H9 (cell line): Measurements from ENCODE around the gene TTC7B. TPM values are rescaled to one million over a fixed set of nuclear protein-coding genes. Genes with fewer than 3 reads are reported as not detected.
A peak's percentile ranks its signal among the peaks of the same experiment; 100 is the strongest.

Experiments
- DNase-seq: peaks from one replicate; pipeline ENCODE4 v3.0.0-alpha.2; 2017
- H2AFZ ChIP-seq: one replicate; pipeline ENCODE4 v1.6.1; 2013; ENCODE audit warnings: mild to moderate bottlenecking, low read length, control low read depth, moderate library complexity
- H2AK5ac ChIP-seq: 2 replicates; pipeline ENCODE4 v1.6.1; 2013; ENCODE audit warnings: low read length, control low read depth, mixed read lengths; ENCODE audit not compliant: insufficient read length
- H2BK120ac ChIP-seq: one replicate; pipeline ENCODE4 v1.6.1; 2013; ENCODE audit warnings: low read depth, mild to moderate bottlenecking, low read length, control low read depth, inconsistent platforms; ENCODE audit not compliant: poor library complexity, severe bottlenecking
- H2BK12ac ChIP-seq: 2 replicates; pipeline ENCODE4 v1.6.1; 2013; ENCODE audit warnings: low read length, control low read depth, mixed read lengths, low read depth; ENCODE audit not compliant: insufficient read length
- H2BK15ac ChIP-seq: 2 replicates; pipeline ENCODE4 v1.6.1; 2013; ENCODE audit warnings: low read depth, low read length, control low read depth
- H2BK20ac ChIP-seq: one replicate; pipeline ENCODE4 v1.6.1; 2013; ENCODE audit warnings: low read depth, mild to moderate bottlenecking, low read length, control low read depth, inconsistent platforms; ENCODE audit not compliant: poor library complexity, severe bottlenecking
- H2BK5ac ChIP-seq: 2 replicates; pipeline ENCODE4 v1.6.1; 2013; ENCODE audit warnings: low read length, control low read depth, mixed read lengths; ENCODE audit not compliant: insufficient read length
- H3K14ac ChIP-seq: 2 replicates; pipeline ENCODE4 v1.6.1; 2013; ENCODE audit warnings: low read length, control low read depth; ENCODE audit not compliant: insufficient read depth
- H3K18ac ChIP-seq: 2 replicates; pipeline ENCODE4 v1.6.1; 2013; ENCODE audit warnings: low read depth, mild to moderate bottlenecking, mixed read lengths, low read length, control low read depth; ENCODE audit not compliant: insufficient read length
- H3K23ac ChIP-seq: 2 replicates; pipeline ENCODE4 v1.6.1; 2013; ENCODE audit warnings: low read length, control low read depth, mixed read lengths, low read depth; ENCODE audit not compliant: insufficient read length
- H3K23me2 ChIP-seq: 2 replicates; pipeline ENCODE4 v1.6.1; 2013; ENCODE audit warnings: low read depth, mild to moderate bottlenecking, mixed read lengths, low read length, control low read depth; ENCODE audit not compliant: insufficient read length, poor library complexity, severe bottlenecking
- H3K27ac ChIP-seq: 2 replicates; pipeline ENCODE4 v1.5.1; 2013; ENCODE audit warnings: low read length, control low read depth, mixed read lengths, low read depth; ENCODE audit not compliant: insufficient read length
- H3K27me3 ChIP-seq: 2 replicates; pipeline ENCODE4 v1.6.1; 2013; ENCODE audit warnings: low read length, control low read depth, inconsistent platforms; ENCODE audit not compliant: insufficient read depth
- H3K4ac ChIP-seq: 2 replicates; pipeline ENCODE4 v1.6.1; 2013; ENCODE audit warnings: low read depth, mild to moderate bottlenecking, control low read depth, inconsistent platforms, low read length, moderate library complexity
- H3K4me1 ChIP-seq: 2 replicates; pipeline ENCODE4 v1.6.1; 2013; ENCODE audit warnings: low read length, control low read depth, inconsistent platforms; ENCODE audit not compliant: insufficient read depth
- H3K4me2 ChIP-seq: 2 replicates; pipeline ENCODE4 v1.6.1; 2013; ENCODE audit warnings: low read length, control low read depth, mixed read lengths; ENCODE audit not compliant: insufficient read length, insufficient read depth
- H3K56ac ChIP-seq: 2 replicates; pipeline ENCODE4 v1.6.1; 2013; ENCODE audit warnings: low read depth, mild to moderate bottlenecking, mixed read lengths, low read length, control low read depth; ENCODE audit not compliant: insufficient read length
- H3K79me1 ChIP-seq: 2 replicates; pipeline ENCODE4 v1.6.1; 2013; ENCODE audit warnings: low read depth, mild to moderate bottlenecking, moderate library complexity, low read length, control low read depth, inconsistent platforms; ENCODE audit not compliant: insufficient read depth, poor library complexity, severe bottlenecking
- H3K79me2 ChIP-seq: 2 replicates; pipeline ENCODE4 v1.6.1; 2013; ENCODE audit warnings: low read length, control low read depth, inconsistent platforms; ENCODE audit not compliant: insufficient read depth
- H3K9ac ChIP-seq: 2 replicates; pipeline ENCODE4 v1.6.1; 2013; ENCODE audit warnings: low read length, control low read depth, mixed read lengths; ENCODE audit not compliant: insufficient read length; ENCODE audit errors: extremely low read depth
- H3K9me3 ChIP-seq: one replicate; pipeline ENCODE4 v1.6.1; 2013; ENCODE audit warnings: low read depth, low read length, inconsistent platforms; ENCODE audit not compliant: control insufficient read depth
- H3T11ph ChIP-seq: one replicate; pipeline ENCODE4 v1.6.1; 2013; ENCODE audit warnings: mild to moderate bottlenecking, low read length, control low read depth, inconsistent platforms
- H4K20me1 ChIP-seq: one replicate; pipeline ENCODE4 v1.6.1; 2013; ENCODE audit not compliant: control insufficient read depth, insufficient read length, insufficient read depth
- H4K5ac ChIP-seq: 2 replicates; pipeline ENCODE4 v1.6.1; 2013; ENCODE audit warnings: low read depth, mild to moderate bottlenecking, mixed read lengths, low read length, control low read depth; ENCODE audit not compliant: insufficient read length
- H4K8ac ChIP-seq: replicated peaks from 2 replicates; pipeline ENCODE4 v1.6.1; 2013; ENCODE audit warnings: low read length, control low read depth, mixed read lengths, low read depth; ENCODE audit not compliant: insufficient read length
- H4K91ac ChIP-seq: 2 replicates; pipeline ENCODE4 v1.6.1; 2013; ENCODE audit warnings: low read depth, mild to moderate bottlenecking, moderate library complexity, mixed read lengths, low read length, control low read depth; ENCODE audit not compliant: insufficient read length
- H3K27ac Mint-ChIP-seq, 3 experiments: 2 replicates in 2 of 3; 3 replicates in 1 of 3; pipeline ENCODE4 v1.8.0; 2020 to 2021; ENCODE audit warnings: mixed read lengths in 3 of 3, mild to moderate bottlenecking in 1 of 3, moderate library complexity in 1 of 3
- H3K27me3 Mint-ChIP-seq: 2 replicates; pipeline ENCODE4 v1.8.0; 2021; ENCODE audit warnings: low read depth, mild to moderate bottlenecking, moderate library complexity, mixed read lengths
- H3K36me3 Mint-ChIP-seq, 3 experiments: 2 replicates in 2 of 3; 3 replicates in 1 of 3; pipeline ENCODE4 v1.8.0; 2020 to 2021; ENCODE audit warnings: low read depth in 3 of 3, mixed read lengths in 3 of 3; ENCODE audit not compliant: insufficient read depth in 1 of 3
- H3K4me1 Mint-ChIP-seq, 2 experiments: 2 replicates each; pipeline ENCODE4 v1.8.0; 2020; ENCODE audit warnings: mixed read lengths in 2 of 2
- H3K4me3 Mint-ChIP-seq, 2 experiments: 2 replicates in 1 of 2; 3 replicates in 1 of 2; pipeline ENCODE4 v1.8.0; 2020 to 2021; ENCODE audit warnings: mild to moderate bottlenecking in 2 of 2, mixed read lengths in 2 of 2, moderate library complexity in 1 of 2
- H3K9me3 Mint-ChIP-seq, 2 experiments: 2 replicates in 1 of 2; 3 replicates in 1 of 2; pipeline ENCODE4 v1.8.0; 2020; ENCODE audit warnings: mild to moderate bottlenecking in 2 of 2, mixed read lengths in 2 of 2, moderate library complexity in 1 of 2
- CTCF ChIP-seq: fragments of 200-600 bp; sonication (generic); conservative IDR thresholded peaks from 3 replicates; pipeline ENCODE4 v1.8.0; 2021; ENCODE audit warnings: antibody characterized with exemption, mild to moderate bottlenecking
- WGBS: extraction: QIAGEN DNeasy Blood & Tissue Kit; methylation state at CpG from one replicate; pipeline ENCODE4 v1.1.7; 2013; ENCODE audit warnings: missing lambda C conversion rate, low lambda C conversion rate, mixed read lengths; ENCODE audit not compliant: insufficient read length; ENCODE audit errors: extremely low coverage; 5-methylcytosine and 5-hydroxymethylcytosine counted together
- total RNA-seq: library from RNA; stranded (reverse); gene quantifications from 2 replicates; pipeline ENCODE4 v1.2.1, GENCODE V29; 2021

Gene TTC7B
- total RNA-seq, 1 experiment from 2014 or later, result 33.7 TPM

GRCh38 chr14:90805662-90806540 lies 10.3 kb downstream of the TTC7B start:
- Histone ChIP-seq H3K23me2 (peaks cover 3% of the 10 kb centered on the region), H2AFZ (no peak overlapping the region), H2BK120ac (no peak overlapping the region), H3K18ac (no peak overlapping the region), H3K4me1 (peaks cover 6% of the 10 kb centered on the region; the same call in 1 of the 2 replicates), H2BK20ac (no peak overlapping the region), H3K79me1 (no peaks in the 10 kb centered on the region), H2BK12ac (no peak overlapping the region), H2AK5ac (no peak overlapping the region), H3K9ac (no peak overlapping the region), H3K27ac (no peak overlapping the region), H3K9me3 (no peaks in the 10 kb centered on the region), H3K27me3 (no peaks in the 10 kb centered on the region), H3K79me2 (no peaks in the 10 kb centered on the region), H3K14ac (peak overlapping the region; percentile 39; the same call in 1 of the 2 replicates), H4K20me1 (no peaks in the 10 kb centered on the region), H3K4me2 (no peak overlapping the region), H4K91ac (no peak overlapping the region), H2BK5ac (no peak overlapping the region), H3K56ac (no peak overlapping the region), H3K23ac (no peak overlapping the region), H4K8ac (no peak overlapping the region), H4K5ac (no peak overlapping the region), H3T11ph (no peak overlapping the region), H3K4ac (no peak overlapping the region), H2BK15ac (no peak overlapping the region)
- Mint-ChIP-seq H3K4me3 (no peak overlapping the region), H3K27me3 (no peaks in the 10 kb centered on the region), H3K36me3 (peaks cover 0 to 5% (median 0%) of the 10 kb centered on the region in 3 experiments; a peak in 1 of 7 replicates), H3K4me1 (peaks cover 16 to 21% of the 10 kb centered on the region in 2 experiments), H3K9me3 (no peaks in the 10 kb centered on the region; a peak in 1 of 5 replicates), H3K27ac (0 out of 7 replicates have a peak overlapping the region, but pooled peaks of 1 of the 3 experiments have one; percentile 74)
- WGBS, result no CpG with 5 or more reads among the region's 21 CpGs
- TF ChIP-seq CTCF, result no peak
- DNase-seq, result no peak
